ENCODE results near the gene DNMT1.
"Not testable (repeated sequence)": the region's sequence is repeated elsewhere in the genome, so short reads cannot be mapped to it uniquely, and the experiment has no call there.

Gene DNMT1

DNA sequence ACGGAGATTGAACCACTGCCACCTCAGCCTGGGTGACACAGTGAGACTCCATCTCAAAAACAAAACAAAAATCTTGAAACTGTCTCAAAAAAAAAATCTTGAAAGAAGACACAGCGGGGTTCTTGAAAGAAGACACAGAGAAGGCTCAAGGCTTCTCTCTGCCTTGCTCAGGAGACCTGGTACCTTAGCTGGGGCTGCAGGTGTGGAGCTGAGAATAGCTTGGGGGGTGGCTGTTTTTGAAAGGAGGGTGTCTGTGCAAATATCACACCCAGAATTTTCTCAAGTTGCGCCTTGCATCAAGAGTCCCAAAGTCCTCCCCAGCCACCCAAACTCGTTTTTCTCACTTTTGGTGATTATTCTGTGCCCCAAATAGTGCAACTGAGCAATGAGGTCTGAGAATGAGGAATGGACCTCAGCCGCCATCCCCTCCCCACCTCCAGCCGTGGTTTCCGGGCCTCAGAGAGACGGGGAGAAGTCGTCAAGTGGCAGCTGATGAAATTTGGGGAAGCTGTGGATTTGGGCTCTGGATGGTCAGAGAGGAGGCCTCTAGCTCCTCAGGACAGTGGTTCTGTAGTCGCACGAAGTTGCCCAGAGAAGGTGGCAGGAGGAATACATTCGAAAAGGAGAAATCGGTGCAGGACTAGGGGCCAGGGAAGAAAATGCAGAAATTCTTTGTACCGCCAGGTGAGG is 27.6 kb upstream of the DNMT1 start:
- DNase-seq (ENCODE audit: low read depth, low spot score): no peak

DNA sequence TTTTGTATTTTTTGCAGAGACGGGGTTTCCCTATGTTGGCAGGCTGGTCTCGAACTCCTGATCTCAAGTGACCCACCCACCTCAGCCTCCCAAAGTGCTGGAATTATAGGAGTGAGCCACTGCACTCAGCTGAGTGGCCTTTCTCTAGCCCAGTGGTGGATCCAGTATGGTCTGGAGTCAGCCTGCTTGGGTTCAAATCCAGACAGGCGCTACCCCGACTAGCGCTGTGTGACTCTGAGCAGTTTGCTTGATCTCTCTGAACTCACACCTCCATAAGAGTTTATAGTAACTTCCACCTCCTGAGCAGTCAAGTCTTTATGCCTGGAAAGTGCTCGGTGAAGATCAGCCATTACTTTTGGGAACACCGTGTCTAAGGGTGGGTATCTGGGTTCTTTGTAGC is 25.9 kb upstream of the DNMT1 start:
- no peak for DNase-seq (ENCODE audit: low read depth, low spot score)

DNA sequence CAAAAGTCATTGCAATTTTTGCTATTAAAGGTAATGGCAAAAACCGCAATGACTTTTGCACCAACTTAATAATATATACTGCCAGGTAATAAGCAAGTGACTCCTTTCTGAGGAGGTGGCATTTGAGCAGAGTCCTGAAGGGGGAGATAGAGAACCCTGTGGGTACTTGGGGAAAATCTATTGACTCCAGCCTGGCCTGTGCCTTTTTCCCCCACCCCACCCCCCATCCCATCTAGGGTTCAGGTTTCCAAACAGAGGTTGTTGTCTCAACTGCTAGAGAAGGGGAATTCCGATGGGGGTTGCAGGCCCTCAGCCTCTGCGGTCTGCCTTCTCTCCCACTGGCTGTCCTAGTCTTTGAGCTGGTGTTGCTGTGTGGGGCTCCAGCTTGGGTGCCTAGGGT is 24.9 kb upstream of the DNMT1 start:
- DNase-seq (ENCODE audit: low read depth, low spot score): peak; percentile 70

DNA sequence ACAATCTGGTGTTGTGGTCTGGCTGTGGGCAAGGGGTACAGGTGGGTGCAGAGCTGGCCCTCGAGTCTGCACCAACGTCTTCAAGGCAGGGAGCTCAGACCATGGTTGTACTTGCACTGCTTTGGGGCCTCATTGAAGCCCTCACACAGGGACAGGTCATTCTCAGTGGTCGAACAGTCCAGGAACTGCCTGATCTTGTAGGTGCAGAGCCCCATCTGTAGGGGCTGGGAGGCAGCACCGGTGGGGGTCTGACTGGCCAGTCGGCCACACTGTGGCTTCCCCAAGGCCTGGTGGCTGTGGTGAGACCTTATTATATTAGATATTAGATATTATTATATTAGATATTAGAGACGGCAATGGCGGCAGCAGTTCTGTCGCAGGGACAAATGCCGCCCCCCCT is 22.3 kb upstream of the DNMT1 start:
- no peak for DNase-seq (ENCODE audit: low read depth, low spot score)

DNA sequence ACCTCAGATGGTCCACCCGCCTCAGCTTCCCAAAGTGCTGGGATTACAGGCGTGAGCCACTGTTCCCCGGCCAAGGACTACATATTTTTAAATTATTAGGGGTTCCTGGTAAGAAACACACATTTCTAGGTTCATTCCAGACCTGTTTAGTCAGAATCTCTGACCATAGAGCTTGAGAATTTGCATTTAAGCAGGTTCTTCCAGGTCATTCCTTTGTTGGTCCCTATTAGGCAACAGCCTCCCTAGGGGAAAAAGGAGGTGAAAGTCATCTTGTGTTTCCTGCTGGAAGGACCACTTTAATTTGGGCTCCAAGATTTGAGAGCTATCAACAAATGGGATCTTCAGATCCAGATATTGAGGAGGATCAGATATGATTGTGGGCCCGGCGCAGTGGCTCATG is 20.0 kb upstream of the DNMT1 start:
- peak; percentile 55 for DNase-seq (ENCODE audit: low read depth, low spot score)

DNA sequence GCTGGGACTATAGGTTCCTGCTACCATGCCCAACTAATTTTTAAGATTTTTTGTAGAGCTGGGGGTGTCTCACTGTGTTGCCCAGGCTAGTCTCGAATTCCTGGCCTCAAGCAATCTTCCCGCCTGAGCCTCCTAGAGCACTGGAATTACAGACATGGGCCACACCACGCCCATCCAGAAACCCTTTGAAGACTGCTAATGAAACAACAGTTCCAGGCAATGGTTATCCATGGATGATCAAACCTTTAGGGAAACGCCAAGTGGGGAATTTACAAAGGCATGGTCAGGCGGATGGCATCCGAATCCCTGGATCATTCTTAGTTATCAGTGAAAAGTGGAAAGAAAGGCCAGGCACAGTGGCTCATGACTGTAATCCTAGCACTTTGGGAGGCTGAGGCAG is 16.9 kb upstream of the DNMT1 start:
- peak; percentile 55 for DNase-seq (ENCODE audit: low read depth, low spot score)

DNA sequence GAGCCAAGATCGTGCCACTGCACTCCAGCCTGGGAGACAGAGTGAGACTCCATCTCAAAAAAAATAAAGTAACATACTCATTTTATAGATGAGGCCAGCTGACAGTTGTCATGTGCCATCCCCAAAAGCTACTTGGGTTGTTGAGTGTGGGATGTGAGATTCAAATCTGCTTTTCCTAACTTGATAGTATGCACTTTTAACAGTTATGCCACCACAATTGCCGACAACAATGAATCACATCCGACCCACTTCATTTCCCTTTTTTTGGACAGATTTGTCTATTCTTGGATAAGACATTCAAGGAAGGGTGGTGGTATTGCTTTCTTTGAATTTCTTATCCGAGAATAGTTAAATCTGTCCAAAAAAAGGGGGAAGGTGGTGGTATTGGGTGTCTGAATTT is 16.3 kb upstream of the DNMT1 start:
- no peak for DNase-seq (ENCODE audit: low read depth, low spot score)

DNA sequence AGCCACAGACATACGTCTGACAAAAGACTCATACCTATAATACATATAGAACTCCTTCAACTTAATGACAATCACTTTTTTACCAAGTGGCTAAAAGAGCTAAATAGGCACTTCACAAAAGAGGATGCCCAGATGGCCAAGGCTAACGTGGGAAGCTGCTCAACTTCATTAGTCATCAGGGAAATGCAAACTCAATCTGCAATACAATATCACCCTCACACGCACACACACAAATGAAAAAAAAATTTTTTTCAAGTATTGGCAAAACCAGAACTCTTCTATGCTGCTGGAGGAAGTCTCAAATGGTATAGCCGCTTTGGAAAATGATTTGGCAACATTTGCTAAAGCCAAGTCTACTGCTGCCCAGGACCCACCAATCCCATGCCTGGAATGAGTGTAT is 14.6 kb upstream of the DNMT1 start:
- no peak for DNase-seq (ENCODE audit: low read depth, low spot score)

DNA sequence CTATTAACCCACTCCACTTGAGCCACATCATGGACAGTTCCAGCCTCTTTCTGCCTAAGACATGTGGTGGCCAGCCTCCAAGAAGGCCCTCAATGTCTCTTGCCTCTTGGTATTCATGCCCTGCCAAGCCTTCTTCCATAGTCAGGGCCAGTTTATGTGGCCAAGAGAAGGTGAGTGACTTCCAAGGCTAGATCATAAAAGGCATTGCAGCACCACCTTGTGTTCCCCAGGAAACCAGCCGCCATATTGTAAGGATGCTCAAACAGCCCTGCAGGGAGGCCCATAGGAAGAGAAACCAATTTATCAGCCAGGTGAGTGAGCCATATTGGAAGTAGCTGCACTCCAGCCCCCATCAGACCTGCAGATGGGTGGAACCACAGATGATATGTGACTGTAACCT is 12.3 kb upstream of the DNMT1 start:
- no peak for DNase-seq (ENCODE audit: low read depth, low spot score)

DNA sequence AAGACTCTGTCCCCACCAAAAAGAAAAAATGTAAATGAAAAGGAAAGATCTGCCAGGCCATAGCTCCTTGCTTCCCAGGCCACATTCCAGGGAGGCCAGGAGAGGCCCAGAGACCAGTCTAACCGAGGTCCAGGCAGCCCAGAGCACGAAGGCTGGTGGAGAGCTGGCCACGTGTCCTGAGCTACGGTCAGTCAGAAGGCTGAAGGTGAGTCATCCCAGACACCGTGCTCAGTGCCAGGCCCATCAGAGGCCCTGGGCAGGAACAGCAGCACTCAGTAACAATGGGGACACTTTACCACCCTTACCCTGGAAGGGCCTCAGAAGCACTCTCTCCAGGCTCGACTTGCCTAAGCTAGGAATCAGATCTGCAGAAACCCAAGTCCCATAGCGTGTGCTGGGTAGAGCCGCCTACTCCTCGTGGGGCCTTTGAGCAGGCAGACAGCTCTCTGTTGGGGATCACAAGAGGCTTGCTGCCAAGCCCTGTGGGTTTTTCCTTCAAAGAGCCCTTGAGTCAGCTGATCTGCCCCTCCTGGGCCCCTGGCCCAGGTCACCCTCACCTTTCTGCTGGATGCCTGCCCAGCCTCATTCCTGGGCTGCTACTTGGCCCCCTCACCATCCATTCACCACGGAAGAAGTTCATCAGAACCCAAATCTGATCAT is 11.6 kb upstream of the DNMT1 start:
- DNase-seq (ENCODE audit: low read depth, low spot score): peak; percentile 80

DNA sequence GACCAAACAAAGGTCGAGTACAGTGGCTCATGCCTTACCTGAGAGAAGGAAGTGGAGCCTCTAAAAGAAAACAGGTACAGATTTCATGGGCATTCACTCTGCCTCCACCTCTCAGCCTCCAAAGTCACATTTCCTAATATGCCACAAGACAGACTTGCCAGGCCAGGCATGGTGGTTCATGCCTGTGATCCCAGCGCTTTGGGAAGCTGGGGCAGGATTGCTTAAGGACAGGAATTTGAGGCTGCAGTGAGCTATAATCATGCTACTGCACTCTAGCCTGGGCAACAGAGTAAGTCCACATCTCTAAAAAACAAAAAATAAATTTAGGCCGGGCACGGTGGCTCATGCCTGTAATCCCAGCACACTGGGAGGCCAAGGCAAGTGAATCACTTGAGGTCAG is 10.9 kb upstream of the DNMT1 start:
- no peak for DNase-seq (ENCODE audit: low read depth, low spot score)

DNA sequence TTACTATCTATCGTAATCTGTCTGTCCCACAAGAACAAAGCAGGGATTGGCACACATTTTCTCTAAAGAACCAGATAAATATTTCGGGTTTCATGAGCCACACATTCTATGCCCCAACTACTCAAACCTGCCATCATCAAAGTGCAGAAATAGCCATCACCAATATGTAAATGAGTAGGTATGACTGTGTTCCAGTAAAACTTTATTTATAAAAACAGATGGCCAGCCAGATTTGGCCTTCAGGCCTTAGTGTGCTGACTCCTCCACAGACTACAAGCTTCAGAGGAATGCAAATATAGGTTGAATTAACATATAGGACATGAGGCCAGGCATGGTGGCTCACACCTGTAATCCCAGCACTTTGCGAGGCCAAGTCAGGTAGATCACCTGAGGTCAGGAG is 8.9 kb upstream of the DNMT1 start:
- no peak for DNase-seq (ENCODE audit: low read depth, low spot score)

DNA sequence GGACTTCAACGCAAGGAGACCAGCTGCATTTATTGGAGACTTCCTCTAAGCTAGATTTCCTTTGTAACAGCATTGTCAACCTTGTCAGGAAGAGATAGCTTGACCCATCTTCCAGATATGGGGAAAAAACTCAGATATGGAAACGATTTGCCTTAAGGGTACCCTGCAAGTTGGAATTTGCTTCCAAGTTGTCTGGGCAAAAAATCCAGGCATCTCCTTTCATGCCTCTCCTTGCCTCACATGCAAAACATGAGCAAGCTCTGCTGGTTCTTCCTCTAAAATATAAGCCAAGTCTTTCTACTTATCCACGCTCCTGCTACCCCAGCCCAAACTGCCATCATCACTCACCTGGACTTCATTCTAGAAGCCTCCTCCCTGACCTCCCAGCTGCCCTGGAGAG is 6.4 kb upstream of the DNMT1 start:
- DNase-seq (ENCODE audit: low read depth, low spot score): no peak

DNA sequence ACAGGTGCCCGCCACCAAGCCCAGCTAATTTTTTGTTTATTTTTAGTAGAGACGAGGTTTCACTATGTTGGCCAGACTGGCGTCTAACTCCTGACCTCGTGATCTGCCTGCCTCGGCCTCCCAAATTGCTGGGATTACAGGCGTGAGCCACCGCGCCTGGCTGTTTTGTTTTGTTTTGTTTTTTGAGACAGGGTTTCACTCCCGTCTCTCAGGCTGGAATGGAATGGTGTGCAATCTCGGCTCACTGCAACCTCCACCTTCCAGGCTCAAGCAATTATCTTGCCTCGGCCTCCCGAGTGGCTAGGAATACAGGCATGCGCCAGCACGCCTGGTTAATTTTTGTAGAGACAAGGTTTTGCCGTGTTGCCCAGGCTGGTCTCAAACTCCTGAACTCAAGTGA is 5.3 kb upstream of the DNMT1 start:
- not testable (repeated sequence) for DNase-seq (ENCODE audit: low read depth, low spot score)

DNA sequence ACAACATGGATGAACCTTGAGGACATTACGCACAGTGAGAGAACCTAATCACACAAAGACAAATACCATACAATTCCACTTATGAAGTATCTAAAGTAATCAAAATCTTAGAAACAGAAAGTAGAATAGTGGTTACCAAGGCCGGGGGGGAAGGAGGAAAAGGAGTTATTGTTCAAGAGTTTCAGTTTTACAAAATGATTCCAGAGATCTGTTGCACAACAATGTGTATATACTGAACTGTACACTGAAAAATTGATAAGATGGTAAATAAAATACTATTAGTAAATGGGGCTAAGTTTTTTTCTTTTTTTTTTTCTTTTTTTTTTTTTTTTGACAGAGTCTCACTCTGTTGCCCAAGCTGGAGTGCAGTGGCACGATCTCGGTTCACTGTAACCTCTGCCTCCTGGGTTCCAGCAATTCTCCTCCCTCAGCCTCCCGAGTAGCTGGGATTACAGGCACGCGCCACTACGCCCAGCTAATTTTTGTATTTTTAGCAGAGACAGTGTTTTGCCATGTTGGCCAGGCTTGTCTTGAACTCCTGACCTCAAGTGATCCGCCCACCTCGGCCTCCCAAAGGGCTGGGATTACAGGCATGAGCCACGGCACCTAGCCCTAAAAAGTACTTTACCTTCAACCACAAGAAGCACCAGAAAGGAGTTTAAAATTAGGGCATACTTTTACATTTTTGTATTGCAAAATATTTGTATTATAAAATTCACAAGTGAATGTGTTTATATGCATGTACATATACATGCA is 4.3 kb upstream of the DNMT1 start:
- DNase-seq (ENCODE audit: low read depth, low spot score): not testable (repeated sequence)

DNA sequence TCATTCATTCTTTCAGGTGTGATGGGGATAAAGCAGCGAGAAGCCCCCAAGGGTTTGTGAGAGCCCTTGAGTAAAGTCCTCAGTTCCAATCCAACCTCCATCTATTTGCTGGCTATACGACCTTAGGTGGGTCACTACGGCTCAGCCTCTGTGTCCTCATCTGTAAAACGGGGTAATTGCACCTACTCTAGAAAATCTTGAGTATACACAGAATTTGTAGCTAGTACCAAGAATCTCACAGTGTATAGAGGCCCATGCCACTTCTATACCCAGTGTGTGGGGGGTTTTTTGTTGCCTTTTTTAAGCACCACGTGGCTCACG is 406 bp upstream of the DNMT1 start:
- no peak for DNase-seq (ENCODE audit: low read depth, low spot score)

DNA sequence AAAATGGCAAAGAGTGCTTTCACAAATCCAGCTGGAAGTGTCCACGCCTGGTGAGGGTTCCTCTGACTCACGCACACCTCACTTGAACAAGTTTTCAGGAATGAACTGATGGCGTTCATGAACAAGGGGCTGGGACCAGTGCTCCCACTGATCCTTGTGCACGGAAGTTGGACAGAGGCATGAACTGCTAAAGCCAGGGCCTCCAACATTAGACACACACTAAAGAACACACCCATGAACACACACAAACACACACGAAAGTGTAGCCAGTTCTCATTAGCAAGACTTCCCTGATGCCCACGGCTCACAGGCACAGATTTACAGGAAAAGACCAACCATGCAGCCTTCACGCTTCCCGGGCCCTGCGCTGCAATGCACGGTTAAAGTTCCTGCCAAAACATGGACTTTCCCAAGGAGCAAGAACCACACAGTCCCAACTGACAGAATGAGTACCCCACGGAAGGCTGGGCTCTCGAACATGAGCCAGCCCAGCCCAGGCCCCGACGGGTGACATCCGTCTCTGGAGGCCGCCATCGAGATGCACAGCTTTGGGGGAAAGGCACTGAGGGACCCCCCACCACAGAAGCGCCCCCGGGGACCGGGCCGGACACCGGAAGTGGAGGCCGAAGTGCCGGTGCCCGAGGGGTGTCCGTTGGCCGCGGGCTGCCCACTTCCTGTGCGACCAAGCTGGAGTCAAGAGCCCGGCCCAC is 808 bp downstream of the DNMT1 start:
- peak; percentile 64 for DNase-seq (ENCODE audit: low read depth, low spot score)

DNA sequence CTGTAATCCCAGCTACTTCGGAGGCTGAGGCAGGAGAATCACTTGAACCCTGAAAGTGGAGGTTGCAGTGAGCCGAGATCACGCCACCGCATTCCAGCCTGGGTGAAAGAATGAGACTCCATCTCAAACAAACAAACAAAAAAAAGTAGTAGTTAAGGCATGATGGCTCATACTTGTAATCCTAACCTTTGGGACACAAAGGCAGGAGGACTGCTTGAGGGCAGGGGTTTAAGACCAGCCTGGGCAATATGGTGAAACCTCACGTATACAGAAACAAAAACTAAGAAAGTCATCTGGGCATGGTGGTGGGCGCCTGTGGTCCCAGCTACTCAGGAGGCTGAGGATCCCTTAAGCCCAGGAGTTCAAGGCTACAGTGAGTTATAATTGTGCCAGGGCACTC is 1.8 kb downstream of the DNMT1 start:
- no peak for DNase-seq (ENCODE audit: low read depth, low spot score)

DNA sequence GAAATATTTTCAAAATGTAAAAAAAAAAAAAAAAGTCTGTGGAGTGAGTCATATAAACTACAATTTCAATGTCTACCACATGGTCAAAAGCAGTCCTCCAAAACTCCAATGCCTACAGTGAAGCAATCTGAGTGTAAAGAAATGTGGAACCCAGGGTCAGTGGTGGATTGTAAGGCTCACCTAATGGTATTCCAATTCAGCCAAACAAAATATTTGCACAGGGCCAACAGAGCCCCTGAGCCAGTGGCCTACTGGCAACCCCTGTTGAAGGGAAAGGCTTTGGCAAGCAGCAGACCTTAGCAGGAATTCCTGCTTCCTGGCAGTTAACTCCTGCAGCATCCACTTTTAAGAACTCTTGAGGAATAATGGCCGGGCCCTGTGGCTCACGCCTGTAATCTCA is 3.4 kb downstream of the DNMT1 start:
- no peak for DNase-seq (ENCODE audit: low read depth, low spot score)

DNA sequence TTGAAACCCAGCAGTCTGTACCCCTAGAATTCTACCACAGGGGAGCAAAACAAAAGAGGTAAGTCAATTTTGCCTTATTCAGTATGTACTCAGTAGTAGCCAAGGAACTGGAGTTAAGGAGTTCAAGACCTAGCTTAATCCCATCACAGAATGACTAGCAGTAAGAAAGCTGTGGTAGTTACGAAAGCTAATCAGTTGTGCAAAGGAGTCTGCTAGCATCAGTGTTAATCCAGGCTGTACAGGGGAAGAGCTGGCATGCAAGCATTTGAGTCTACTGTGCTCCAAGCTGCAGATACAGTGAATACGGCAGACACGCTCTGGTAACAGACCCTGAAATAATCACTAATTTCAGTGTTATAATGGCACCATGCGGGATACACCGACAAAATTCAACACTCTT is 4.7 kb downstream of the DNMT1 start:
- no peak for DNase-seq (ENCODE audit: low read depth, low spot score)

DNA sequence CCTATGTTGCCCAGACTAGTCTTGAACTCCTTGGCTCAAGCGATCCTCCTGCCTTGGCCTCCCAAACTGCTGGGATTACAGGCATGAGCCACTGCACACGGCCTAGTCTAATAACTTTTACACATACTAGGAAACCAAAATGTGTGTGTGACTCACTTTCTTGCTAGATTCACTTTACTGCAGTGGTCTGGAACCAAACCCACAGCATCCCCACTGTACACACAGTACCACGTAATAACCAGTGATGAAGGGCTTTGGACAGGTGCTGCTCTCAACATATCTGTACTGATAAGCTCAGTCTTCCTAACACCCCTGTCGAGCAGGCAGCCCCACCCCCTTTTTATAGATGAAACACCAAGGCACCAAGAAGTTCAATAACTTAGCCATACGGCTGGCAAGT is 5.1 kb downstream of the DNMT1 start:
- DNase-seq (ENCODE audit: low read depth, low spot score): no peak

DNA sequence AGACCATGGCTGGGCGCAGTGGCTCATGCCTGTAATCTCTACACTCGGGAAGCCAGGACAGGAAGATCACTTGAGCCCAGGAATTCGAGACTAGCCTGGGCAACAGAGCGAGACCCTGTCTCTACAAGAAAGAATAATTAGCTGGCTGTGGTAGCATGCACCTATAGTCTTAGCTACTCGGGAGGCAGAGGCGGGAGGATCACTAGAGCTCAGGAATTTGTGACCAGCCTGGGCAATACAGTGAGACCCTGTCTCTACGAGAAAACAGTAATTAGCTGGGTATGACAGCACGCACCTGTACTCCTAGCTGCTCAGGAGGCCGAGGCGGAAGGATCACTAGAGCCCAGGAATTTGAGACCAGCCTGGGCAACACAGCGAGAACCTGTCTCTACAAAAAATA is 7.4 kb downstream of the DNMT1 start:
- no peak for DNase-seq (ENCODE audit: low read depth, low spot score)

DNA sequence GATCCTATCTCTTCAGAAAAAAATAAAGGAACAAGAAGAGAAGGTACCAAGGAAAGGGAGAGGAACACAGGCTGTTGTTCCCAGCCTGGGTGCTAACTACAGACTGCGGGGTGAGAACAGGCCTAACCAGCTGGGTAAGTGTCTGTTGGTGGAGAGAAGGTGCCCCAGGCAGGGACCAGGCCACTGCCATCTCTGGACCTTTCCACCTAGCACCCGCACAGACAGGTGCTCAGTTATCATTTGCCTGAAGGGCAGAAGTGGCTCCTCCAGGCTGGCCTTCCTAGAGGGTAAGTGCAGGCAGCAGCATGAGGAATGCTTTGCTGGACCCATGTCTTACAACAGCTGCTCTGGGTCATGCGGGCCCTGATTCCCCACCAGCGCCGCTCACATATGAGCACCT is 10.1 kb downstream of the DNMT1 start:
- DNase-seq (ENCODE audit: low read depth, low spot score): peak; percentile 91
